ENCODE results near the gene SFXN2. TPM values are rescaled to one million over a fixed set of nuclear protein-coding genes. Genes with fewer than 3 reads are reported as not detected.
A peak's percentile ranks its signal among the peaks of the same experiment; 100 is the strongest.

SFXN2 gene
- polyA plus RNA-seq, 1 experiment: 6.5 TPM

DNA sequence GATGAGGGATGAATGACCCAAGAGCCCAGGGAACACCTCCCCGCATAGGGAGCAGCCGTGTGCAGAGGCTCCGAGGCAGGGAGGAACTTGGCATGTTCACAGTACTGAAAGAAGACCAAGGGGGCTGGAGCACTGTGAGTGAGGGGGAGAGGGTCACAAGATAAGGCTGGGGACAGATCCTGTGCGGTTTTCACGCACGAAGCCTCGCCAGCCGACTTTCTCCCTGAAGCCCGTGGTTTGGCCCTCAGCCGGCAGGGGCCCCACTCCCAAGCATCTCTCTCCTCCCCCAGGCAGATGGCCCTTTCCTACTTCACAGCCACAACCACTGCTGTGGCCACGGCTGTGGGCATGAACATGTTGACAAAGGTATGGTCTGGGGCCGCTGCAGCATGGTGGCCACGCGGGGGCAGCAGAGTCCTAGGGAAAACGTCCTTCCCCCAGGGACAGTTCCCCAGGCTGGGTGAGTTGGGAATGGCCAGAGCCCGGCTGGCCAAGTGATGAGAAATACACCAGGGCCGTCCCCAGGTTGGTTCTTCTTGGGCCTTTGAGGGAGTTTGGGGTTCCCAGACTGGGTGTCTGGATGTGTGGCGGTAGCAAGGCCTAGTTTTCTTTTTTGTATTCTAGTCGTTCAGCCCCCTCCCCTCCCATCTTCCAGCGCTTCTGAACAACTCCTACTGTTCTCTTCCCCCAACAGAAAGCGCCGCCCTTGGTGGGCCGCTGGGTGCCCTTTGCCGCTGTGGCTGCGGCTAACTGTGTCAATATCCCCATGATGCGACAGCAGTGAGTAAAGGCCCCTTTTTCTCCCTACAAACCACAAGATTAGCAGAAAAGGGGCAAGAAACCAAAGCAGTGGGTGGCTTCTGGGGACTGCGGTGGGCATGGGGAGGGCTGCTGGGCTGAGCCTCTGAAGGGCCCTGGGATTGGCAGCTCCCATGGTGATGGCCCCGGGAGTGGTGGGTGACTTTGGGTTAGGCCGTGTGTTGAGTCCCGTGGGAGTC lies 14.9 kb downstream of the SFXN2 start:
- no peaks in the 10 kb centered on the region; the same call in 1 of the 2 replicates for H3K9me3 ChIP-seq (ENCODE audit: control insufficient read depth, insufficient read depth, low read length)
- CTCF ChIA-PET: interaction anchor here (0.6 to 6.4 kb wide), 3 partner anchors 172 to 387 kb away, joined by 3 to 40 read pairs (median 8); no protein-coding TSS in a partner anchor
- H3K4me3 ChIP-seq (ENCODE audit: low read depth, low read length): no peak overlapping the region
- TF ChIP-seq, protein P1, sequence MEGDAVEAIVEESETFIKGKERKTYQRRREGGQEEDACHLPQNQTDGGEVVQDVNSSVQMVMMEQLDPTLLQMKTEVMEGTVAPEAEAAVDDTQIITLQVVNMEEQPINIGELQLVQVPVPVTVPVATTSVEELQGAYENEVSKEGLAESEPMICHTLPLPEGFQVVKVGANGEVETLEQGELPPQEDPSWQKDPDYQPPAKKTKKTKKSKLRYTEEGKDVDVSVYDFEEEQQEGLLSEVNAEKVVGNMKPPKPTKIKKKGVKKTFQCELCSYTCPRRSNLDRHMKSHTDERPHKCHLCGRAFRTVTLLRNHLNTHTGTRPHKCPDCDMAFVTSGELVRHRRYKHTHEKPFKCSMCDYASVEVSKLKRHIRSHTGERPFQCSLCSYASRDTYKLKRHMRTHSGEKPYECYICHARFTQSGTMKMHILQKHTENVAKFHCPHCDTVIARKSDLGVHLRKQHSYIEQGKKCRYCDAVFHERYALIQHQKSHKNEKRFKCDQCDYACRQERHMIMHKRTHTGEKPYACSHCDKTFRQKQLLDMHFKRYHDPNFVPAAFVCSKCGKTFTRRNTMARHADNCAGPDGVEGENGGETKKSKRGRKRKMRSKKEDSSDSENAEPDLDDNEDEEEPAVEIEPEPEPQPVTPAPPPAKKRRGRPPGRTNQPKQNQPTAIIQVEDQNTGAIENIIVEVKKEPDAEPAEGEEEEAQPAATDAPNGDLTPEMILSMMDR (IDR thresholded peaks at IDR 0.05; ENCODE audit: low read depth, low read length): peak; percentile 93
- POLR2A ChIA-PET: no interaction called here
- DNase-seq (ENCODE audit: low read depth, low spot score): no peak
- H3K27ac ChIP-seq (ENCODE audit: low read depth, low read length): no peak overlapping the region
- H3K27me3 ChIP-seq (ENCODE audit: control insufficient read depth, insufficient read depth, low read length): no peaks in the 10 kb centered on the region

DNA sequence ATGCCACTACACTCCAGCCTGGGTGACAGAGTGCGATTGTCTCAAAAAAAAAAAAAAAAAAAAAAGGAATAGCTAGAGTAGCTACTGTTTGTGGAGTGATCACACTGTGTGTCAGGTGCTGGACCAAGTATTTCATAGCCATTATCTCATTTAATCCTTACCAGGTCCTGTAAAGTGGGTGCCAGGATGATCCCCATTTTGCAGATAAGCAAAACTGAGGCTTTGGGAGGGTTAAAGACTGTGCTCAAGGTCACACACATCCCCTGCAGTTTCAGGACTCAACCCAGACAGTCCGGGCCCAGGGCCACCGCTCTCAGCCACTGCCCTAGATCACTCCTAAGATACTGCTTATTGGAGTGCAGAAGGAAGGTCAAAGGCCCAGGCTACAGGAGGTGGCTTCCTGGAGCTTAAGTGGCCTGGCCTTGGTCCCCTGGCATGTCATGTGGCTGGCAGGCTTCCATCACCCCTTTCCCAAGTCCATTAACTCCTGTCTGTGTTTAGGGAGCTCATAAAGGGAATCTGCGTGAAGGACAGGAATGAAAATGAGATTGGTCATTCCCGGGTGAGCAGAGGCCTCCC lies 16.9 kb downstream of the SFXN2 start:
- Histone ChIP-seq H3K27ac (ENCODE audit: low read depth, low read length) (no peak overlapping the region), H3K27me3 (ENCODE audit: control insufficient read depth, insufficient read depth, low read length) (no peaks in the 10 kb centered on the region), H3K9me3 (ENCODE audit: control insufficient read depth, insufficient read depth, low read length) (no peaks in the 10 kb centered on the region), H3K4me3 (ENCODE audit: low read depth, low read length) (no peak overlapping the region)
- DNase-seq (ENCODE audit: low read depth, low spot score): no peak
- POLR2A ChIA-PET: no interaction called here
- CTCF ChIA-PET: interaction anchor here (0.6 to 1.4 kb wide), 4 partner anchors 12 to 174 kb away, joined by 3 to 7 read pairs (median 4); no protein-coding TSS in a partner anchor
- TF ChIP-seq, protein P1 (IDR thresholded peaks at IDR 0.05; ENCODE audit: low read depth, low read length): no peak

DNA sequence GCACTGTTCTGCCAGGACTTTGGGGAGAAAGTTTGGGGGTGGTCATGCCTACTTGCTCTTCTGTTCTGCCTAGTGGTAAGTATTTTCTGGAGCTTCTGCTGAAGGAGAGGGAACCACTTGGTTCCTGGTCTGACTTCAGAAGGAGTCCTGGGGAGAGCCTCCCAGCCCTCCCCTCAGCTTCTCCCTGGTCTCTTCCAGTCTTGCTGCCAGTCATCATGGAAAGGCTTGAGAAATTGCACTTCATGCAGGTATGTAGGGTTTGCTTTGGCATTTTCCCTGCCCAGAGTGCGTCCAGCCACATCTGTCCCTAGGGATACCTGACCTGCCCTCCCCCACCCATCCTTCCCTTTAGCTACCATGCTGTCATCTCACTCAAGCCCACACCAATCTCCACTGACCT lies 18.2 kb downstream of the SFXN2 start:
- Histone ChIP-seq H3K4me3 (ENCODE audit: low read depth, low read length) (no peak overlapping the region), H3K9me3 (ENCODE audit: control insufficient read depth, insufficient read depth, low read length) (no peaks in the 10 kb centered on the region), H3K27ac (ENCODE audit: low read depth, low read length) (no peak overlapping the region), H3K27me3 (ENCODE audit: control insufficient read depth, insufficient read depth, low read length) (no peaks in the 10 kb centered on the region)
- DNase-seq (ENCODE audit: low read depth, low spot score): no peak
- ChIA-PET POLR2A (no interaction called here), CTCF (interaction anchor here (1.0 to 1.3 kb wide), 2 partner anchors 20 to 169 kb away, joined by 4 to 7 read pairs; no protein-coding TSS in a partner anchor)
- TF ChIP-seq, protein P1 (IDR thresholded peaks at IDR 0.05; ENCODE audit: low read depth, low read length): no peak

DNA sequence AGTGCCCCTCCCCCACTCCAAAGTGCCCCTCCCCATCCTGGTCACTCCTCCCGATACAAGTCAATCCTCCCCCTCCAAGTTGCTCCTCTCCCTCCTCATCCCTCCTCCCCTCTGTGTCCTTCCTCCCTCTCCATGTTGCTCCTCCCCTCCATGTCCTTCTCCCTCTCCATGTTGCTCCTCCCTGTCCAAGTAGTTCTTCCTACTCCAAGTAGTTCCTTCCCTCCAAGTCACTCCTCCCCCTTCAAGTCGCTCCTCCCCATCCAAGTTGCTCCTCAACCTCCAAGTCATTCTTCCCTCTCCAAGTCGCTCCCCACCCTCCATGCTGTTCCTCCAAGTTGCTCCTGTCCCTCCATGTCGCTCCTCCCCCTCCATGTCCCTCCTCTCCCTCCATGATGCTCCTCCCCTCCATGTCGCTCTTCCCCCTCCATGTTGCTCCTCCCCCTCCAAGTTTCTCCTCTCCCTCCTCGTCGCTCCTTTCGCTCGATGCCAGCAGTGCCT lies 20.7 kb downstream of the SFXN2 start:
- TF ChIP-seq, protein P1 (IDR thresholded peaks at IDR 0.05; ENCODE audit: low read depth, low read length): no peak
- H3K27ac ChIP-seq (ENCODE audit: low read depth, low read length): no peak overlapping the region
- ChIA-PET CTCF (interaction anchor here (1.6 kb wide), 1 partner anchor 166 kb away, joined by 6 read pairs; no protein-coding TSS in a partner anchor), POLR2A (no interaction called here)
- no peaks in the 10 kb centered on the region for H3K9me3 ChIP-seq (ENCODE audit: control insufficient read depth, insufficient read depth, low read length)
- no peak overlapping the region for H3K4me3 ChIP-seq (ENCODE audit: low read depth, low read length)
- no peak for DNase-seq (ENCODE audit: low read depth, low spot score)
- no peaks in the 10 kb centered on the region for H3K27me3 ChIP-seq (ENCODE audit: control insufficient read depth, insufficient read depth, low read length)
